Bronchial epithelial cell (primary cell): ENCODE data around the gene TRPM4. TPM values are rescaled to one million over a fixed set of nuclear protein-coding genes. Genes with fewer than 3 reads are reported as not detected.
A peak's percentile ranks its signal among the peaks of the same experiment; 100 is the strongest.

ENCODE experiments used
- DNase-seq: peaks from one replicate; pipeline ENCODE4 v3.0.0-alpha.2; 2010; ENCODE audit warnings: low read depth
- FAIRE-seq: peaks from 2 replicates; lab custom pipeline; 2011; peaks lifted over from hg19 to GRCh38; lab: Jason Lieb, UNC
- H3K27me3 ChIP-seq: 2 replicates; pipeline ENCODE4 v1.5.1; 2011; ENCODE audit warnings: low read length; ENCODE audit not compliant: control insufficient read depth, insufficient read depth
- H3K36me3 ChIP-seq: 2 replicates; pipeline ENCODE4 v1.5.1; 2011; ENCODE audit warnings: low read length; ENCODE audit not compliant: control insufficient read depth, insufficient read depth
- H3K4me3 ChIP-seq: 2 replicates; pipeline ENCODE4 v1.5.1; 2011; ENCODE audit warnings: mild to moderate bottlenecking, low read depth, low read length, control low read depth
- CTCF ChIP-seq: IDR thresholded peaks from 2 replicates; pipeline ENCODE4 v1.5.1; 2011; ENCODE audit warnings: mild to moderate bottlenecking, moderate library complexity, low read length, control low read depth, inconsistent platforms; ENCODE audit not compliant: insufficient read depth, severe bottlenecking
- total RNA-seq: library from RNA; depleted of rRNA; stranded (reverse); fragments of >200 nt; gene quantifications from 2 replicates; pipeline ENCODE4 v1.2.1, GENCODE V29; 2014

TRPM4 gene
- total RNA-seq, result 11.1 and 18.6 TPM in 2 replicates

- no peak for FAIRE-seq
Measured at GRCh38 chr19:49157445-49158224, at the start of gene TRPM4. TRPM4 (plus strand) TSS chr19:49157792; CDS start chr19:49157867, 75 bp downstream.

GRCh38 chr19:49109051-49109450, 48.5 kb upstream of the TRPM4 start:
- peaks cover 28% of the 10 kb centered on the region for H3K36me3 ChIP-seq
- FAIRE-seq, result no peak

More at GRCh38 chr19:49157445-49158224, at the start of gene TRPM4:
- Histone ChIP-seq H3K36me3 (peaks cover 4% of the 10 kb centered on the region), H3K27me3 (no peaks in the 10 kb centered on the region), H3K4me3 (peak within 1 kb of the TSS; percentile 69)
- TF ChIP-seq CTCF, result no peak
- peak; percentile 72 for DNase-seq

GRCh38 chr19:49109569-49110233, 47.9 kb upstream of the TRPM4 start:
- no peak for DNase-seq
- TF ChIP-seq CTCF, result no peak
- no peak overlapping the region for H3K4me3 ChIP-seq
- H3K36me3 ChIP-seq, result peaks cover 23% of the 10 kb centered on the region
- no peaks in the 10 kb centered on the region for H3K27me3 ChIP-seq
- FAIRE-seq, result no peak

More at GRCh38 chr19:49109051-49109450, 48.5 kb upstream of the TRPM4 start:
- DNase-seq, result no peak
- H3K27me3 ChIP-seq, result no peaks in the 10 kb centered on the region
- TF ChIP-seq CTCF, result no peak
- H3K4me3 ChIP-seq, result no peak overlapping the region

GRCh38 chr19:49110567-49110966, 47.0 kb upstream of the TRPM4 start:
- Histone ChIP-seq H3K27me3 (no peaks in the 10 kb centered on the region), H3K4me3 (no peak overlapping the region), H3K36me3 (peaks cover 17% of the 10 kb centered on the region)
- DNase-seq (no peak), FAIRE-seq (no peak)
- no peak for TF ChIP-seq CTCF

- no peak for TF ChIP-seq CTCF
- Histone ChIP-seq H3K4me3 (no peak overlapping the region), H3K27me3 (no peaks in the 10 kb centered on the region), H3K36me3 (peaks cover 13% of the 10 kb centered on the region)
- FAIRE-seq, result no peak
- no peak for DNase-seq
Measured at GRCh38 chr19:49111218-49111998, 46.2 kb upstream of the TRPM4 start.
